Measurements from ENCODE around the gene KLHL21.
"Not testable (repeated sequence)": the region's sequence is repeated elsewhere in the genome, so short reads cannot be mapped to it uniquely, and the experiment has no call there.

Gene KLHL21

GRCh38 chr1:6560267-6560666 lies 42.4 kb downstream of the KLHL21 start:
- Histone ChIP-seq H3K4me2 (ENCODE audit: low read length) (peak overlapping the region; percentile 27; the same call in 1 of the 2 replicates), H3K4me1 (ENCODE audit: insufficient read depth, low read length, severe bottlenecking) (peaks cover 66% of the 10 kb centered on the region), H4K20me1 (ENCODE audit: insufficient read depth, low read length) (no peaks in the 10 kb centered on the region), H3K9ac (ENCODE audit: low read length) (peak overlapping the region; percentile 36; the same call in 1 of the 2 replicates), H3K27ac (ENCODE audit: low read depth, low read length, poor library complexity, severe bottlenecking) (peak overlapping the region; percentile 97), H3F3A (ENCODE audit: insufficient read depth, low read length) (peaks cover 3% of the 10 kb centered on the region; the same call in 1 of the 2 replicates), H3K4me3 (ENCODE audit: low read depth, low read length, poor library complexity, severe bottlenecking) (no peak overlapping the region), H2AFZ (ENCODE audit: low read length) (no peak overlapping the region), H3K79me2 (ENCODE audit: insufficient read depth, low read length) (no peaks in the 10 kb centered on the region), H3K9me2 (ENCODE audit: low read depth, low read length) (no peaks in the 10 kb centered on the region), H3K9me3 (ENCODE audit: low read length) (no peaks in the 10 kb centered on the region), H3K36me3 (ENCODE audit: insufficient read depth, low read length) (no peaks in the 10 kb centered on the region), H3K27me3 (ENCODE audit: insufficient read depth, low read length) (no peaks in the 10 kb centered on the region)
- TF ChIP-seq, protein P1, sequence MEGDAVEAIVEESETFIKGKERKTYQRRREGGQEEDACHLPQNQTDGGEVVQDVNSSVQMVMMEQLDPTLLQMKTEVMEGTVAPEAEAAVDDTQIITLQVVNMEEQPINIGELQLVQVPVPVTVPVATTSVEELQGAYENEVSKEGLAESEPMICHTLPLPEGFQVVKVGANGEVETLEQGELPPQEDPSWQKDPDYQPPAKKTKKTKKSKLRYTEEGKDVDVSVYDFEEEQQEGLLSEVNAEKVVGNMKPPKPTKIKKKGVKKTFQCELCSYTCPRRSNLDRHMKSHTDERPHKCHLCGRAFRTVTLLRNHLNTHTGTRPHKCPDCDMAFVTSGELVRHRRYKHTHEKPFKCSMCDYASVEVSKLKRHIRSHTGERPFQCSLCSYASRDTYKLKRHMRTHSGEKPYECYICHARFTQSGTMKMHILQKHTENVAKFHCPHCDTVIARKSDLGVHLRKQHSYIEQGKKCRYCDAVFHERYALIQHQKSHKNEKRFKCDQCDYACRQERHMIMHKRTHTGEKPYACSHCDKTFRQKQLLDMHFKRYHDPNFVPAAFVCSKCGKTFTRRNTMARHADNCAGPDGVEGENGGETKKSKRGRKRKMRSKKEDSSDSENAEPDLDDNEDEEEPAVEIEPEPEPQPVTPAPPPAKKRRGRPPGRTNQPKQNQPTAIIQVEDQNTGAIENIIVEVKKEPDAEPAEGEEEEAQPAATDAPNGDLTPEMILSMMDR (IDR thresholded peaks at IDR 0.05; ENCODE audit: low read length), result no peak
- TF ChIP-seq EZH2 (IDR thresholded peaks at IDR 0.05; ENCODE audit: borderline replicate concordance, low read length), result no peak

DNA sequence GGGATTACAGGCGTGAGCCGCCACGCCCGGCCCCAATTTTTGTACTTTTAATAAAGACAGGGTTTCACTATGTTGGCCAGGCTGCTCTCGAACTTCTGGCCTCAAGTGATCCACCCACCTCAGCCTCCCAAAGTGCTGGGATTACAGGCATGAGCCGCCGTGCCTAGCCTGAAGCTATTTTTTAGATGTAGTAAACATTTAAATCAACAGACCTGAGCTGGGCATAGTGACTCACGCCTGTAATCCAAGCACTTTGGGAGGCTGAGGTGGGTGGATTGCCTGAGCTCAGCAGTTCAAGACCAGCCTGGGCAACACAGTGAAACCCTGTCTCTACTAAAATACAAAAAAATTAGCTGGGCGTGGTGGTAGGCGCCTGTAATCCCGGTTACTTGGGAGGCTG lies 43.5 kb downstream of the KLHL21 start:
- H3K9me2 ChIP-seq (ENCODE audit: low read depth, low read length); H3K9me3 ChIP-seq (ENCODE audit: low read length); H3K4me3 ChIP-seq (ENCODE audit: low read depth, low read length, poor library complexity, severe bottlenecking); H4K20me1 ChIP-seq (ENCODE audit: insufficient read depth, low read length); H3K79me2 ChIP-seq (ENCODE audit: insufficient read depth, low read length); H3K27me3 ChIP-seq (ENCODE audit: insufficient read depth, low read length); H3K36me3 ChIP-seq (ENCODE audit: insufficient read depth, low read length); H3K9ac ChIP-seq (ENCODE audit: low read length); H3K4me2 ChIP-seq (ENCODE audit: low read length); H3F3A ChIP-seq (ENCODE audit: insufficient read depth, low read length); H2AFZ ChIP-seq (ENCODE audit: low read length): not testable (repeated sequence)
- Histone ChIP-seq H3K27ac (ENCODE audit: low read depth, low read length, poor library complexity, severe bottlenecking) (peak overlapping the region; percentile 97), H3K4me1 (ENCODE audit: insufficient read depth, low read length, severe bottlenecking) (peaks cover 71% of the 10 kb centered on the region)

DNA sequence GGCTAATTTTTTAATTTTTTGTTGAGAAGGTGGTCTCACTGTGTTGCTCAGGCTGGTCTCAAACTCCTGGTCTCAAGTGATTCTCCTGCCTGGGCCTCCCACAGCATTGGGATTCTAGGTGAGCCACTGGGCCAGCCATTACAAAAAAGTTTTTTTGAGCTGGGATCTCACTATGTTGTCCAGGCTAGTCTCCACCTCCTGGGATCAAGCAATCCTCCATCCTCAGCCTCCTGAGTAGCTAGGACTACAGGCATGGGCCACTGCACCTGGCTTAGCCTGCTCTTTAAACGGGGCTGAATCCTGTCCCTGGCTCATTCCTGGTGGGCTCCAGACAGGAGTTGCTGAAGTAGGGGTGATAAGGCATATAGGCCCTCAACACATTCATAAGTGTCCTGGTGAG lies 45.1 kb downstream of the KLHL21 start:
- Histone ChIP-seq H3K27ac (ENCODE audit: low read depth, low read length, poor library complexity, severe bottlenecking) (peak overlapping the region; percentile 97), H3K4me2 (ENCODE audit: low read length) (no peak overlapping the region), H3F3A (ENCODE audit: insufficient read depth, low read length) (peaks cover 3% of the 10 kb centered on the region; the same call in 1 of the 2 replicates), H3K9me3 (ENCODE audit: low read length) (no peaks in the 10 kb centered on the region), H2AFZ (ENCODE audit: low read length) (no peak overlapping the region), H3K27me3 (ENCODE audit: insufficient read depth, low read length) (no peaks in the 10 kb centered on the region), H3K9ac (ENCODE audit: low read length) (peak overlapping the region; percentile 54; the same call in 1 of the 2 replicates), H4K20me1 (ENCODE audit: insufficient read depth, low read length) (0 out of 2 replicates have a peak, but pooled peaks cover 3% of the 10 kb centered on the region), H3K79me2 (ENCODE audit: insufficient read depth, low read length) (peaks cover 15% of the 10 kb centered on the region), H3K4me1 (ENCODE audit: insufficient read depth, low read length, severe bottlenecking) (peaks cover 75% of the 10 kb centered on the region), H3K36me3 (ENCODE audit: insufficient read depth, low read length) (peaks cover 7% of the 10 kb centered on the region; the same call in 1 of the 2 replicates), H3K4me3 (ENCODE audit: low read depth, low read length, poor library complexity, severe bottlenecking) (no peak overlapping the region), H3K9me2 (ENCODE audit: low read depth, low read length) (no peaks in the 10 kb centered on the region)
- no peak for TF ChIP-seq EZH2 (IDR thresholded peaks at IDR 0.05; ENCODE audit: borderline replicate concordance, low read length)
- TF ChIP-seq, protein P1 (IDR thresholded peaks at IDR 0.05; ENCODE audit: low read length), result no peak
